ENCODE measurements around the gene IL11. TPM values are rescaled to one million over a fixed set of nuclear protein-coding genes. Genes with fewer than 3 reads are reported as not detected.

IL11 gene
- total RNA-seq, 2 donors from 2014 or later = 0.16 TPM; not detected in 1

DNA sequence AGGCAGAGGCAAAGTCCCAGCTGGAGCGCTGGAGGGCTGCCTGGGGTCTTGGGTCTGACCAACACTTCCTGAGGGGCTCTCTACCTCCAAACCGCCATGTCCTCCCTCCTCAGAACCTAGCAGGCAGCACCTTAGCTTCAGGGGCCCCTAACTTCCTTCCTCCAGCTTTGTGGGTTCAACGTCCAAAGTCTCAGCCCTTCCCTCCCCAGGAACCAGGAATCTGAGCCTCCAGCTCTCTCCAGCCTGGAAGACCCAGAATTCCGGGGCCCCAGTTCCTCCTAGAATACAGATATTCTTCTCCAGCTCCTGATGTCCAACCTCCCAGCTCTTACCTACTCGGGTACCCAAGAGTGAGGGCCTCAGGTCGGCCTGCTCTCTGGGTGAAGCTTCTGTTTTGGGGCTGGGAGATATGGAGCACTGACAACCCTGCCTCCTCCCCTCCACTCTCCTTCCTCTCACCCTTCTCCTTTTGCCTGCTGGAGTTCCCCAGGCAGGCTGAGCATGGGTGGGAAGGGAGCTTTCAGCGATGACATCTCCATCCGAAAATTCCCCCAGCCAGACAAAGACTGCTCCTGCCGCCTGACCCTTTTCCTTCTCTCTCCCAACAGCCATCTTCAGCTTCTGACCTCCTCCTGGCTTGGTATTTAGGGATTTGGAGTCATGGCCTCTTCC, 48.7 kb downstream of the IL11 start:
- Histone ChIP-seq H3K4me1 (no peaks in the 10 kb centered on the region), H3K9me3 (no peaks in the 10 kb centered on the region), H3K36me3 (no peaks in the 10 kb centered on the region), H3K27me3 (no peaks in the 10 kb centered on the region), H3K27ac (no peak overlapping the region), H3K4me3 (no peak overlapping the region)
- TF ChIP-seq, protein P1, sequence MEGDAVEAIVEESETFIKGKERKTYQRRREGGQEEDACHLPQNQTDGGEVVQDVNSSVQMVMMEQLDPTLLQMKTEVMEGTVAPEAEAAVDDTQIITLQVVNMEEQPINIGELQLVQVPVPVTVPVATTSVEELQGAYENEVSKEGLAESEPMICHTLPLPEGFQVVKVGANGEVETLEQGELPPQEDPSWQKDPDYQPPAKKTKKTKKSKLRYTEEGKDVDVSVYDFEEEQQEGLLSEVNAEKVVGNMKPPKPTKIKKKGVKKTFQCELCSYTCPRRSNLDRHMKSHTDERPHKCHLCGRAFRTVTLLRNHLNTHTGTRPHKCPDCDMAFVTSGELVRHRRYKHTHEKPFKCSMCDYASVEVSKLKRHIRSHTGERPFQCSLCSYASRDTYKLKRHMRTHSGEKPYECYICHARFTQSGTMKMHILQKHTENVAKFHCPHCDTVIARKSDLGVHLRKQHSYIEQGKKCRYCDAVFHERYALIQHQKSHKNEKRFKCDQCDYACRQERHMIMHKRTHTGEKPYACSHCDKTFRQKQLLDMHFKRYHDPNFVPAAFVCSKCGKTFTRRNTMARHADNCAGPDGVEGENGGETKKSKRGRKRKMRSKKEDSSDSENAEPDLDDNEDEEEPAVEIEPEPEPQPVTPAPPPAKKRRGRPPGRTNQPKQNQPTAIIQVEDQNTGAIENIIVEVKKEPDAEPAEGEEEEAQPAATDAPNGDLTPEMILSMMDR (IDR thresholded peaks at IDR 0.05) = no peak
- no peak for DNase-seq (ENCODE audit: low spot score)

DNA sequence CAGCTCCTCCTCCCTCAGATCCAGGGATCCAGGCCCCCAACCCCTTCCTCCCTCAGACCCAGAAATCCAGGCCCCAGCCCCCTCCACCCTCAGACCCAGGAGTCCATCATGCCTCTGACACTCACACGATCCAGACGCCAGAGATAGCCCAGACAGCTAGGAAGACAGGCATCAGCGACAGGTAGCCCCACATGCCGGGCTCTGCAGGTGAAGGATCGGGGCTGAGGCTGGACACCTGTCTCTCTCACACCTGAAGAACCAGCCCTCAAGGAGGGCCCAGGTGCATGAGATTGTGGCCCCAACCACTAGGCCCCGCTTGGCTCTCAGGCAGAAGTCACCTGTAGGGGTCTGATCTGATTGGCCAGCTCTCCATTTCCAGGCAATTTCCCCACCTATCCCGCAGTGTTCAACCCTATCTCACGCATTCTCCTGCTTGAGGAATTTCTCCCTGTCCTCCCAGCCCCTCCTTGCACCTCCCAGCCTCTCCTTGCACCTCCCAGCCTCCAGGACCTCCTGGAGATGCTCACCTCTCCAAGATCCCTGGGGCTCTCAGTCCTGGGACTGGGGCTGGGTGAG, 49.3 kb downstream of the IL11 start:
- TF ChIP-seq, protein P1 (IDR thresholded peaks at IDR 0.05) = no peak
- DNase-seq (ENCODE audit: low spot score) = no peak
- Histone ChIP-seq H3K4me1 (no peaks in the 10 kb centered on the region), H3K27me3 (no peaks in the 10 kb centered on the region), H3K9me3 (no peaks in the 10 kb centered on the region), H3K27ac (no peak overlapping the region), H3K36me3 (no peaks in the 10 kb centered on the region), H3K4me3 (no peak overlapping the region)

DNA sequence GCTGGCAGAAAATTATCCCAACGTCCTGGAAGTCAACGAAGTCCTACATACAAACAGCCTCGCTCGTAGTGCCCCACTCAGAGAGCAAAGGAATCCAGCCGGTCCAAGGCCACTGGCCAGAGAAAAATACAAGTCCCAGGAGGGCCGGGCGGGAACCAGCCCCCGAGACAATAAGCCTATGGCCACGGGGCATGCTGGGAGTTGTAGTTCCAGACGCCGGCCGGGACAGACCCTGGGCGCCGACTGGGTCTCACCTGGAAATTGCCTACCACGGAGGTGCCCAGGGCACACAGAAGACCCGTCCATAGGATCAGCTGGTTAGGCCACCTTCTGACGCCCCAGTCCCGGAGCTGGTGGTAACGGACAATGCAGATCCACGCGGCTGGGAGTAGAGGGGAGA, 50.5 kb downstream of the IL11 start:
- Histone ChIP-seq H3K4me3 (no peak overlapping the region), H3K36me3 (no peaks in the 10 kb centered on the region), H3K27ac (no peak overlapping the region), H3K27me3 (no peaks in the 10 kb centered on the region), H3K9me3 (no peaks in the 10 kb centered on the region), H3K4me1 (no peaks in the 10 kb centered on the region)
- TF ChIP-seq, protein P1 (IDR thresholded peaks at IDR 0.05) = no peak
- no peak for DNase-seq (ENCODE audit: low spot score)

DNA sequence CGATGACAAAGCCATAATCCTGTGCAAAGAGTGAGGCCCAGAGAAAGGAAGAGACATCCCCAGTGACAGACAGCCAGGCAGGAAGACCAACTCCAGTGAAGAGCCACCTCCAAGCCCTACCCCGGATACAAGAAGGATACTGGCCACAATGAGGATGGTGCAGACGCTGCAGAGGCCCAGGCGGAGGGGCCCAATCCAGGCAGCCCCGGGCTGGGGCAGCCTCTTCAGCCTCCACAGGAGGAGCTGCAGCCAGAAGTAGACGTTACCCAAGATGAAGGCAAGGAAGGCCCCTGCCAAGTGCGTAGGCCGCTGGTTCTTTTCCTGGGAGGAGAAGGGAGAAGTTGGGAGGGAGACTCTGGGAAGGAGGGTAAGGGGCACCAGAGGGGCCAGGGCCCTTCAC, 53.6 kb downstream of the IL11 start:
- H3K27me3 ChIP-seq = no peaks in the 10 kb centered on the region
- no peak for DNase-seq (ENCODE audit: low spot score)
- TF ChIP-seq, protein P1 (IDR thresholded peaks at IDR 0.05) = no peak
- no peaks in the 10 kb centered on the region for H3K9me3 ChIP-seq
- H3K4me1 ChIP-seq = no peaks in the 10 kb centered on the region
- no peak overlapping the region for H3K4me3 ChIP-seq
- no peak overlapping the region for H3K27ac ChIP-seq
- H3K36me3 ChIP-seq = no peaks in the 10 kb centered on the region

DNA sequence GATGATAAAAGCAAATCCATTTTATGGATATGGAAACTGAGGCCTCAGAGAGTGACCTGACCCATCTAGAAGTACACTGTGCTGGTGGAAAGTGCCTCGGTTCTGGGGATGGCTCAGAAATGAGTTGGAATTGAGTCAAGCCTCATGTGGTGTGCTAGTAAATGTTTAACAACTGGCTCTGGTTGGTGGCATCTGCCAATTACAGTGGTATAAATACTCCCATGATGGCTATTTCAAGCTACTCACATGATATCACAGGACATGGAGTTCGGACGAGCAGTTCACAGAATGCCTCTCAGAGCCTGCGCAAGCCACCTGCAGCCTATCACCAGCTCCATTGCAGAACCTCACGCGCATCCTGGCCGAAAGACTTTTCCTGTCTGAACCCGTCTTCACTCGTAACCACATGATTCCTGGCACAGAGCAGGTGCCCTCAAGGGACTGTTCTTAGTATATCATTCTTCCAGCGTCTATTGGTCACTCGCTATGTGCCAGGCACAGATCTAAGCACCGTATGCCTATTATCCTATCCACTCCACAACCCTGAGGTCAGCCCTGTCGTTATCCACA, 54.2 kb downstream of the IL11 start:
- no peak overlapping the region for H3K4me3 ChIP-seq
- TF ChIP-seq, protein P1 (IDR thresholded peaks at IDR 0.05) = no peak
- H3K27me3 ChIP-seq = no peaks in the 10 kb centered on the region
- no peak for DNase-seq (ENCODE audit: low spot score)
- no peaks in the 10 kb centered on the region for H3K4me1 ChIP-seq
- no peak overlapping the region for H3K27ac ChIP-seq
- no peaks in the 10 kb centered on the region for H3K9me3 ChIP-seq
- H3K36me3 ChIP-seq = no peaks in the 10 kb centered on the region
